ENCODE measurements around the gene CCDC90B. TPM values are rescaled to one million over a fixed set of nuclear protein-coding genes. Genes with fewer than 3 reads are reported as not detected.

The CCDC90B gene
- total and polyA plus RNA-seq, 2 of the 13 experiments (the other 11 are each of a cell fraction or from before 2014, with no cell fraction given): 17.1 to 46.1 TPM

- TF ChIP-seq PAXIP1 (CRISPR knock-in tag; conservative IDR thresholded peaks at IDR 0.05) (peak; percentile 83), FOXO1 (CRISPR knock-in tag; IDR thresholded peaks at IDR 0.05) (peak; percentile 59; the same call in 1 of the 2 replicates), FOXP1 (IDR thresholded peaks at IDR 0.05) (no peak), FOXP1 (CRISPR knock-in tag; IDR thresholded peaks at IDR 0.05) (peak; percentile 57), ZNF746 (CRISPR knock-in tag; IDR thresholded peaks at IDR 0.05) (no peak), SOX5 (CRISPR knock-in tag; IDR thresholded peaks at IDR 0.05; ENCODE audit: borderline replicate concordance) (peak; percentile 29; the same call in 1 of the 2 replicates), NR2F1 (CRISPR knock-in tag; IDR thresholded peaks at IDR 0.05) (peak; percentile 55 to 80; a peak in 3 of 4 replicates), ZUFSP (CRISPR knock-in tag; IDR thresholded peaks at IDR 0.05; ENCODE audit: borderline replicate concordance) (no peak), PITX1 (CRISPR knock-in tag; IDR thresholded peaks at IDR 0.05) (peak; percentile 89), HDAC1 (CRISPR knock-in tag; IDR thresholded peaks at IDR 0.05) (no peak), RXRB (CRISPR knock-in tag; IDR thresholded peaks at IDR 0.05; ENCODE audit: borderline replicate concordance) (peak; percentile 73), SMAD9 (CRISPR knock-in tag; IDR thresholded peaks at IDR 0.05) (no peak), TEAD3 (CRISPR knock-in tag; optimal IDR thresholded peaks at IDR 0.05; ENCODE audit: borderline replicate concordance) (peak; percentile 47), SRSF9 (IDR thresholded peaks at IDR 0.05; ENCODE audit: borderline replicate concordance, insufficient read depth, low read depth, low read length, poor library complexity, severe bottlenecking) (no peak), ZNF609 (CRISPR knock-in tag; IDR thresholded peaks at IDR 0.05; ENCODE audit: borderline replicate concordance) (peak; percentile 54; the same call in 1 of the 2 replicates), LCORL (IDR thresholded peaks at IDR 0.05) (no peak), LCORL (CRISPR knock-in tag; IDR thresholded peaks at IDR 0.05) (0 out of 2 replicates have a peak, but pooled peaks have one; percentile 31), EHMT2 (IDR thresholded peaks at IDR 0.05; ENCODE audit: borderline replicate concordance, low read depth, low read length) (peak; percentile 69; the same call in 1 of the 2 replicates), NFYB (CRISPR knock-in tag; IDR thresholded peaks at IDR 0.05) (no peak), FOXA3 (CRISPR knock-in tag; IDR thresholded peaks at IDR 0.05) (peak; percentile 83), ZNF652 (CRISPR knock-in tag; IDR thresholded peaks at IDR 0.05; ENCODE audit: borderline replicate concordance, low read depth) (peak; percentile 90)
Observed at GRCh38 chr11:83256602-83257340, 29.4 kb downstream of the CCDC90B start (continued).

All from HepG2 (cell line).